Stimulated activated CD4-positive, alpha-beta T cell treated with anti-CD3 and anti-CD28 coated beads, TNF-alpha, amount 100 ng/mL, for 4 hours (primary cell): ENCODE results near the gene SDS.

ENCODE experiments used
- DNase-seq, 3 experiments: peaks; one replicate each; pipeline ENCODE4 v3.0.0-alpha.2; 2020; ENCODE audit warnings: low read depth in 3 of 3

Gene SDS

GRCh38 chr12:113399490-113399889 is 4.2 kb downstream of the SDS start:
- DNase-seq: no peak

GRCh38 chr12:113398346-113399290 is 5.1 kb downstream of the SDS start:
- DNase-seq: no peak

DNA sequence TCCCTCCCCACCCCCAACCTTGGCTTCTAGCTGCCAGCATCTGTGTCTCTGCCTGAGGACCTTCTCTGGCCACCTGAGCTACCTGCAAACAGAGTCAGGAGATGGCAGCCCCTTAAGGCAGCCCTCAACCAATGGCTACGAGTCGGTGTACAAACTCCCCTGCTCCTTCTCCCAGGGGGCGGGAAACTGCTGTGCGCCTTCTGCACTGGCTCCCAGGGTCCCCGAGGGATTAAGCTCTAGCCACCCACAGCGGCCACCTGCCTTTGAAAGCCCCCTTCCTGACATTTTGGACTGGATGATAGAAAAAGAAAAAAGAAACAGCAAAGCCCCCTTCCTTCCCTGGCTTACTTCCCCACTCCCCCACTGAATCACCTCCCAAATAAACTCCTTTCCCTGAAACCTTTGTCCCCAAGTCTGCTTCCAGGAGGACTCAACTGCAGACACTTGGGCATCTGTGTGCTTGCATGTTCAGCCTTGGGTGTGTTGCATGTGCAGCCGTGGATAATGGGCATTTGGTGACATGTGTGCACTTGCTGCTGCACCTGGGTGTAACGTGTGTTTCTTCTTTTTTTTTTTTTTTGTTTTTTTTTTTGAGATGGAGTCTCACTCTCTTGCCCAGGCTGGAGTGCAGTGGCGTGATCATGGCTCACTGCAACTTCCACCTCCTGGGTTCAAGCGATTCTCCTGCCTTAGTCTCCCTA is 6.0 kb downstream of the SDS start:
- no peak for DNase-seq

DNA sequence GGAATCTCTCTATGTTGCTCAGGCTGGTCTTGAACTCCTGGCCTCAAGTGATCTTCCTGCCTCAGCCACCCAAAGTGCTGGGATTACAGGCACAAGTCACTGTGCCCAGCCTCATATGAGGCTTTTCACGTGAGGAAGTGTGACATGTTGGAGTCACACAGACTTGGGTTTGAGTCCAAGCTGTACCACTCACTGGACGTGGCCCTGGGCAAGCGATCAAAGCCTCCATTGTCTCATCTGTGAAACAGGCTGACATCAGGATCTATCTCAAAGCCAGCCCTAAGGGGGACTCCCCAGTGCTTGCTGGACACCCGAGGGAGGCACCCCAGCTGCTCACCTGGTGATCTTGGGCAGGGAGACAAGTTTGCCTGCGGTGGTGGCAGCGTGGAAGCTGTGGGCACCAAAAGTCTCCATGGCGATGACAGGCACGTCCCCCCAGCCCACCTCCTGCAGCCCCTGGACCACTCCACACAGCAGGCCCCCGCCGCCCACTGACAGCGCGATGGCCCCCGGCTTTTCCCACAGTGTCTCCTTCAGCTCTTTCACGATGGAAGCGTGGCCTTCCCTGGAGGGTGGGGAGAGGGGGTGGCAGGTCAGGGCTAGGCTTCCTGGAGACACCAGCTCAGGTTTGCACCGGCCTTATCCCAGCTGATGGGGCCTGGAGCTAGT is 6.7 kb downstream of the SDS start:
- DNase-seq: no peak

GRCh38 chr12:113396200-113396599 is 7.5 kb downstream of the SDS start:
- no peak for DNase-seq

- DNase-seq: no peak
Observed at GRCh38 chr12:113395119-113395518, 8.6 kb downstream of the SDS start.

GRCh38 chr12:113393749-113394148 is 9.9 kb downstream of the SDS start:
- no peak for DNase-seq

- no peak for DNase-seq
Observed at GRCh38 chr12:113392988-113393579, 10.6 kb downstream of the SDS start.

DNA sequence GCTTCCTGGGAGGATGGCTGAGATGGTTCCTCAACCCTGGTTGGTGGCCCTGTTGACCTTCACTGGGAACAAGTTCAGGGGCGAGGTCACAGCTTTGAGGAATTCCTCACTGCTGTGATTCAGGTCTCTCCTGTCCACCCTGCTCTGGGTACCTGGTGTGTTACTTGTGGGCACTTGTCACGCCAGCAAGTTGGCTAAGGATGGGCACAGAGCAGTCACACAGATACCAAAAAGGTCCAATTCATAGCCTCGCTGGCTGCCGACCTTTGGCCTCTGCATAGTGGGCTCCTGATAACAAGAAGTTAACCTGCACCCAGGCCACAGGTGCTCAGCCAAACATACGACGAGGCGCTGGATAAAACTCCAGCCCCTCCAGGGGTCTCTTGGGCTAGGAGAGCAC is 11.2 kb downstream of the SDS start:
- DNase-seq: no peak

DNA sequence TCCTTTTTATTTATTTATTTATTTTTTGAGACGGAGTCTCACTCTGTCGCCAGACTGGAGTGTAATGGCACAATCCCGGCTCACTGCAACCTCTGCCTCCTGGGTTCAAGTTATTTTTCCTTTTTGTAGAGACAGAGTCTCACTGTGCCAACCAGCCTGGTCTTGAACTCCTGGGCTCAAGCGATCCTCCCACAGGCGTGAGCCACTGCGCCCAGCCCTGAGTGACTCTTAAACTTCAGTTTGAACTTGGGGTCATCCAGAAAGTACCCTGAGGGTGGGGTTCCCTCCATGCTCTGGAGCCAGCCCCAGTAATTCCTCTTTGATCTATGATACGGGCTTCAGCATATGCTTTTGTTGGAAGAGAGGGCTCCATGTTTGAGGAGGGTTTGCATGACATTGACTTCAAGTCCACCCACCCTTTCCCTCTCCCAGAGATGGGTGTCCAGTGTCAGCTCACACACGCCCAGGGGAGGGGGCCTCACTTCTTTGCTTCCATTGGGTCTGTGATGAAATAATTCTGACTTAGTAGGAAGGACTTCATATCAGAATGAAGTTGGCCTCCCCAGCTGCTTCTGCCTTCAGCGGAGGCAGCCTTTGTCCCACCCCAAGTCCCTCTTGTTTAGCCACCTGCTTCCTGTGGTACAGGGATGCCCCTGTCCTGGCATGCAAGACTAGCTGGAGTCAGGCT is 11.9 kb downstream of the SDS start:
- DNase-seq: no peak

- DNase-seq: no peak
Observed at GRCh38 chr12:113391145-113391544, 12.5 kb downstream of the SDS start.

DNA sequence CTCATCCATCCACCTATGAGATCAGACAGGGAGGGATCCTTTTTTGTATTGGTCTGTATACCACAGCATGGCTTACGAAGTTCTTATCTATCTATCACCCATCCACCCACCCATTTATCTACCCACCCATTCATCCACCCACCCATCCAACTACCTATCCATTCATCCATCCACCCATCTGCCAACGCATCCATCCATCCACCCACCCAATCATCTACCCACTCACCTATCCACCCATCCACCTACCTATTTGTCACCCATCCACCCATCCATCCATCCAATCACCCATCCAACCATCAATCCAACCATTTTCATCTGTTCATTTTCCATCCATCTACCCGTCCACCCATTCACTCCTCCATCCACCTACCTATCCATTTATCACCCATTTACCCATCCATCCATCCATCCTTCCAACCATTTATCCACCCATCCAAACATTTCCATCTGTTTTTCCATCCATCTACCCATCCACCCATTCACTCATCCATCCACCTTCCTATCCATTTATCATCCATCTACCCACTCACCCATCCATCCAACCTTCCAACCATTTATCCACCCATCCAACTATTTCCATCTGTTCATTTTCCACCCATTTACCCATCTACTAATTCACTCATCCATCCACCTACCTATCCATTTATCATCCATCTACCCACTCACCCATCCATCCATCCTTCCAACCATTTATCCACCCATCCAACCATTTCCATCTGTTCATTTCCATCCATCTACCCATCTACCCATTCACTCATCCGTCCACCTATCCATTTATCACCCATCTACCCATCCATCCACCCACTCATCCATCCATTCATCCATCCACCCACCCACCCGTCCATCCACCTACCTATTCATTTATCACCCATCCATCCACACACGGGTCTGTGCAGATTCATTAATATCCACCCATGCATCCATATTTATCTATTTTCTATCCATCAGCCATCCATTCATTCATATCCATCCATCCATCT is 13.3 kb downstream of the SDS start:
- DNase-seq: no peak

GRCh38 chr12:113388351-113388750 is 15.3 kb downstream of the SDS start:
- no peak for DNase-seq

GRCh38 chr12:113387631-113388030 is 16.1 kb downstream of the SDS start:
- DNase-seq: no peak

GRCh38 chr12:113386866-113387566 is 16.7 kb downstream of the SDS start:
- no peak for DNase-seq

DNA sequence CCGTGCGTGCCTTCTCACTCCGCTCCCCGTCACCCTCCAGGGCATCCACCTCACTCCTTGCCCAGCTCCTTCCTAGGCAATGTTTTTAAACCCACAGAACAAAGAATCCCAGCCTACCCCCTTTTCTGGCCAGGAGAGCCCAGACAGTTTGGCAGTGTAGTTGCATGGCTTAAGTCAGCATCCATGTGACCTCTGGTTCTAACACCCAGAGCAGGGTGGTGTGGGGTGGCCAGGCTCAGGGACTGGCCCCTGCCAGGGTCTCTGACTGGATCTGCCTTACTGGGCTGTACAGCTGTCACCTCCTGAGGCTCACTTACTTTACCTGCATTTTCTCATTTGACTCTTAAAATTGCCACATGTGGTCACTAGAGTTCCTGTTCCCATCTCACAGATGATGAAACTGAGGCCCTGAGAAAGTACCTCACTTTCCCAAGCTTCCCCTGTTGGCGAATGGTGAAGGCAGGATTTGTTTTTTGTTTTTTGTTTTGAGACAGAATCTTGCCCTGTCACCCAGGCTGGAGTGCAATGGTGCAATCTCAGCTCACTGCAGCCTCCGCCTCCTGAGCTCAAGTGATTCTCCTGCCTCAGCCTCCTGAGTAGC is 18.3 kb downstream of the SDS start:
- no peak for DNase-seq

GRCh38 chr12:113384778-113385177 is 18.9 kb downstream of the SDS start:
- no peak for DNase-seq

DNA sequence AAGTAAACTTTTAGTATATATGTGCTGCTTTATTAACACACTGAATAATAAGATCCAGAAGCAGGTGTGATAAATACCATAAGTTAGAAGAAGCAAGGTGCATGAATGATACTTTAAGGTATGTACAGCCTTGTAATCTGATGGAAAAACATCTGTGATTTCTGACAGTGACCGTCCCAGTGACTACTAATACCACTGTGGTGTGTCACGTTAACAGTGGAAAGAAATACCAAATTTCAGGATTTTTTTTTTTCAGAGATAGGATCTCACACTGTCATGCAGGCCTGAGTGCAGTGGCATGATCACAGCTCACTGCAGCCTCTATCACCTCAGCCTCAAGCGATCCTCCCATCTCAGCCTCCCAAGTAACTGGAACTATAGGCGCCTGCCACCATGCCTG is 21.5 kb downstream of the SDS start:
- no peak for DNase-seq

DNA sequence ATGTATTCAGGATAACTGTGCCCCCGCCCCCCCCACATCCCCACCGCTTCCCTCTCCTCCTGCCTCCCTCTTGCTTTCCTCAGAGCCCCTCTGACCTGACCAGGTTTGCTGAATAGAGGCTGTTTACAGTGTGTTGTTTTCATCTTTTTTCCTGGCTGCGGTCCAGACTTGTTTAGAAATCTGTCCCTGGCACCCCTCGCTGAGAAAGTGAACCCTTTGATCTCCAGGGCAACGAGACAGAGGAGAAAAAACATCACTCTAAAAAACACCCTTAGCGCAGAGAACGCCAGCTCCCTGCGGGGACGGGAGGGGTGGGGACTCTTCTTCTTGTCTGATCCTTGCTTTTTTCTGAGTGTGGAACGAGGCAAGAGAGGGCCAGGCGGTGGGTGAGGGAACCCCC is 22.5 kb downstream of the SDS start:
- no peak for DNase-seq
